ENCODE data around the gene RAB3B.
"Not testable (repeated sequence)": the region's sequence is repeated elsewhere in the genome, so short reads cannot be mapped to it uniquely, and the experiment has no call there.

Gene RAB3B

GRCh38 chr1:52008071-52008809, 17.7 kb upstream of the RAB3B start:
- no peak overlapping the region for H3K4me3 ChIP-seq (ENCODE audit: low read depth in 1 of 2, low read length in 2 of 2)
- H3K27ac ChIP-seq (ENCODE audit: low read length): no peak overlapping the region
- no peaks in the 10 kb centered on the region for H3K27me3 ChIP-seq (ENCODE audit: low read depth, low read length)

GRCh38 chr1:52007215-52008002, 16.9 kb upstream of the RAB3B start:
- no peaks in the 10 kb centered on the region for H3K4me1 ChIP-seq (ENCODE audit: control insufficient read depth in 1 of 2, insufficient read depth in 2 of 2, low read length in 2 of 2)
- H3K27me3 ChIP-seq (ENCODE audit: low read depth, low read length): no peaks in the 10 kb centered on the region
- no peaks in the 10 kb centered on the region for H3K36me3 ChIP-seq (ENCODE audit: control insufficient read depth in 1 of 2, insufficient read depth in 2 of 2, low read length in 2 of 2)
- H3K27ac ChIP-seq (ENCODE audit: low read length): no peak overlapping the region
- no peaks in the 10 kb centered on the region for H3K9me3 ChIP-seq (ENCODE audit: control insufficient read depth in 1 of 2, low read length in 2 of 2)
- no peak overlapping the region for H3K4me3 ChIP-seq (ENCODE audit: low read depth in 1 of 2, low read length in 2 of 2)

More at GRCh38 chr1:52008071-52008809, 17.7 kb upstream of the RAB3B start:
- H3K4me1 ChIP-seq (ENCODE audit: control insufficient read depth in 1 of 2, insufficient read depth in 2 of 2, low read length in 2 of 2): no peaks in the 10 kb centered on the region
- no peaks in the 10 kb centered on the region for H3K9me3 ChIP-seq (ENCODE audit: control insufficient read depth in 1 of 2, low read length in 2 of 2)
- no peaks in the 10 kb centered on the region for H3K36me3 ChIP-seq (ENCODE audit: control insufficient read depth in 1 of 2, insufficient read depth in 2 of 2, low read length in 2 of 2)

- H3K4me3 ChIP-seq (ENCODE audit: low read depth in 1 of 2, low read length in 2 of 2); H3K27ac ChIP-seq (ENCODE audit: low read length); H3K27me3 ChIP-seq (ENCODE audit: low read depth, low read length): not testable (repeated sequence)
These were observed 15.6 kb upstream of the RAB3B start for GRCh38 chr1:52006081-52006553.

GRCh38 chr1:52005548-52005947, 15.0 kb upstream of the RAB3B start:
- not testable (repeated sequence) for H3K9me3 ChIP-seq (ENCODE audit: control insufficient read depth in 1 of 2, low read length in 2 of 2); H3K4me1 ChIP-seq (ENCODE audit: control insufficient read depth in 1 of 2, insufficient read depth in 2 of 2, low read length in 2 of 2); H3K27ac ChIP-seq (ENCODE audit: low read length); H3K36me3 ChIP-seq (ENCODE audit: control insufficient read depth in 1 of 2, insufficient read depth in 2 of 2, low read length in 2 of 2); H3K27me3 ChIP-seq (ENCODE audit: low read depth, low read length); H3K4me3 ChIP-seq (ENCODE audit: low read depth in 1 of 2, low read length in 2 of 2)

More at GRCh38 chr1:52006081-52006553, 15.6 kb upstream of the RAB3B start:
- not testable (repeated sequence) for H3K4me1 ChIP-seq (ENCODE audit: control insufficient read depth in 1 of 2, insufficient read depth in 2 of 2, low read length in 2 of 2); H3K36me3 ChIP-seq (ENCODE audit: control insufficient read depth in 1 of 2, insufficient read depth in 2 of 2, low read length in 2 of 2); H3K9me3 ChIP-seq (ENCODE audit: control insufficient read depth in 1 of 2, low read length in 2 of 2)

GRCh38 chr1:52003877-52004276, 13.4 kb upstream of the RAB3B start:
- no peak overlapping the region for H3K27ac ChIP-seq (ENCODE audit: low read length)
- no peaks in the 10 kb centered on the region for H3K4me1 ChIP-seq (ENCODE audit: control insufficient read depth in 1 of 2, insufficient read depth in 2 of 2, low read length in 2 of 2)
- H3K36me3 ChIP-seq (ENCODE audit: control insufficient read depth in 1 of 2, insufficient read depth in 2 of 2, low read length in 2 of 2): no peaks in the 10 kb centered on the region
- H3K9me3 ChIP-seq (ENCODE audit: control insufficient read depth in 1 of 2, low read length in 2 of 2): no peaks in the 10 kb centered on the region
- H3K27me3 ChIP-seq (ENCODE audit: low read depth, low read length): no peaks in the 10 kb centered on the region
- H3K4me3 ChIP-seq (ENCODE audit: low read depth in 1 of 2, low read length in 2 of 2): no peak overlapping the region

- H3K36me3 ChIP-seq (ENCODE audit: control insufficient read depth in 1 of 2, insufficient read depth in 2 of 2, low read length in 2 of 2): no peaks in the 10 kb centered on the region
- no peak overlapping the region for H3K27ac ChIP-seq (ENCODE audit: low read length)
- no peak overlapping the region for H3K4me3 ChIP-seq (ENCODE audit: low read depth in 1 of 2, low read length in 2 of 2)
- no peaks in the 10 kb centered on the region for H3K27me3 ChIP-seq (ENCODE audit: low read depth, low read length)
- H3K9me3 ChIP-seq (ENCODE audit: control insufficient read depth in 1 of 2, low read length in 2 of 2): no peaks in the 10 kb centered on the region
- no peaks in the 10 kb centered on the region for H3K4me1 ChIP-seq (ENCODE audit: control insufficient read depth in 1 of 2, insufficient read depth in 2 of 2, low read length in 2 of 2)
These were observed 11.8 kb upstream of the RAB3B start for GRCh38 chr1:52002038-52002917.

GRCh38 chr1:51998701-51999100, 8.2 kb upstream of the RAB3B start:
- no peaks in the 10 kb centered on the region for H3K9me3 ChIP-seq (ENCODE audit: control insufficient read depth in 1 of 2, low read length in 2 of 2)
- no peaks in the 10 kb centered on the region for H3K27me3 ChIP-seq (ENCODE audit: low read depth, low read length)
- no peaks in the 10 kb centered on the region for H3K4me1 ChIP-seq (ENCODE audit: control insufficient read depth in 1 of 2, insufficient read depth in 2 of 2, low read length in 2 of 2)
- H3K36me3 ChIP-seq (ENCODE audit: control insufficient read depth in 1 of 2, insufficient read depth in 2 of 2, low read length in 2 of 2): no peaks in the 10 kb centered on the region
- H3K4me3 ChIP-seq (ENCODE audit: low read depth in 1 of 2, low read length in 2 of 2): no peak overlapping the region
- H3K27ac ChIP-seq (ENCODE audit: low read length): no peak overlapping the region

- H3K27ac ChIP-seq (ENCODE audit: low read length): no peak overlapping the region
- H3K27me3 ChIP-seq (ENCODE audit: low read depth, low read length): no peaks in the 10 kb centered on the region
- no peaks in the 10 kb centered on the region for H3K9me3 ChIP-seq (ENCODE audit: control insufficient read depth in 1 of 2, low read length in 2 of 2)
- H3K4me1 ChIP-seq (ENCODE audit: control insufficient read depth in 1 of 2, insufficient read depth in 2 of 2, low read length in 2 of 2): no peaks in the 10 kb centered on the region
- H3K36me3 ChIP-seq (ENCODE audit: control insufficient read depth in 1 of 2, insufficient read depth in 2 of 2, low read length in 2 of 2): no peaks in the 10 kb centered on the region
- H3K4me3 ChIP-seq (ENCODE audit: low read depth in 1 of 2, low read length in 2 of 2): no peak overlapping the region
These were observed 7.5 kb upstream of the RAB3B start for GRCh38 chr1:51997974-51998382.

GRCh38 chr1:51989582-51990477, 670 bp downstream of the RAB3B start:
- H3K4me1 ChIP-seq (ENCODE audit: control insufficient read depth in 1 of 2, insufficient read depth in 2 of 2, low read length in 2 of 2): no peaks in the 10 kb centered on the region
- no peaks in the 10 kb centered on the region for H3K36me3 ChIP-seq (ENCODE audit: control insufficient read depth in 1 of 2, insufficient read depth in 2 of 2, low read length in 2 of 2)
- no peaks in the 10 kb centered on the region for H3K9me3 ChIP-seq (ENCODE audit: control insufficient read depth in 1 of 2, low read length in 2 of 2)
- peak overlapping the region in 1 of 2 donors; percentile 66 for H3K4me3 ChIP-seq (ENCODE audit: low read depth in 1 of 2, low read length in 2 of 2)
- no peak overlapping the region for H3K27ac ChIP-seq (ENCODE audit: low read length)
- peaks cover 24% of the 10 kb centered on the region for H3K27me3 ChIP-seq (ENCODE audit: low read depth, low read length)

- H3K9me3 ChIP-seq (ENCODE audit: control insufficient read depth in 1 of 2, low read length in 2 of 2): no peaks in the 10 kb centered on the region
- H3K27ac ChIP-seq (ENCODE audit: low read length): no peak overlapping the region
- peaks cover 24% of the 10 kb centered on the region for H3K27me3 ChIP-seq (ENCODE audit: low read depth, low read length)
- H3K4me1 ChIP-seq (ENCODE audit: control insufficient read depth in 1 of 2, insufficient read depth in 2 of 2, low read length in 2 of 2): no peaks in the 10 kb centered on the region
- H3K36me3 ChIP-seq (ENCODE audit: control insufficient read depth in 1 of 2, insufficient read depth in 2 of 2, low read length in 2 of 2): no peaks in the 10 kb centered on the region
- no peak overlapping the region for H3K4me3 ChIP-seq (ENCODE audit: low read depth in 1 of 2, low read length in 2 of 2)
These were observed 2.2 kb downstream of the RAB3B start for GRCh38 chr1:51988254-51988653.

All from muscle layer of duodenum (tissue), 2 donors.